Measurements from ENCODE around the gene SLC10A2.

Gene SLC10A2

DNA sequence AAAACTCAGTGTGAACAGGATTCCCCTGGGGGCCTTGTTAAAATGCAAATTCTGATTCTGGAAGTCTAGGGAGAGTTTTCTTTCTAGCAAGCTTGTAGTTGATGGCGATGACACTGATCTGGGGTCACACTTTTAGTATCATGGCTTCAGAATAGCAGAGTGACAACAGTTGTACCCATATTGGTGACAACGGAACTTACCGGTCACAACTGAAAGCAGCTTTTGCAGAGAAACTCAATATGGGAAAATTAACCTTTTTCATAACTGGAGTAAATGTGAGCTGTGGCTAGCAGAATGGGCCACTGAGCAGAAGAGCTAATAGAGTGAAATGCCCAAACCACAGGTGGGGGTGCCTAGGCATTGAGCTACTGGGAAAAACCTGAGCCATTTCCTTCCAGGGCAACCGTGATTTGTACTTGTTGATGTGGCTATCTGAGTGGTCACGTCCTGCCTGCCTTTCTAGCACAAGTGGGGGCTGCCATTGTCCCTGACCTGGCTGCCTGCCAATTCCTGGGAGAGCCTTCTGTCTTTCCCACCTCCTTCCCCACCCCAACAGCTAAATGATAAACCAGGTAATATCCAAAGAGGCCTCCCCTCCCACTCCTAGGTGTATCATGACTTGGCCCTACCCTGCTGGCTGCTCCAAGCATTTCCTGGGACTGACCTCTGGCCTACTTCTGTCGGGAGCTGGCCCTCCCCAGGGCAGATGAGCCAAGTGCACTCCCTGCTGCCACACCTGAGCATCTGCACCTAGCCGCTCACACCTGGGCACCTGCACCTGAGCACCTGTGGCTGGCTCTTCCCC, 1.7 kb upstream of the SLC10A2 start:
- Histone ChIP-seq H3K4me1 (ENCODE audit: low read length) (no peaks in the 10 kb centered on the region), H4K20me1 (ENCODE audit: insufficient read depth, low read length) (no peaks in the 10 kb centered on the region), H3K79me2 (ENCODE audit: low read length) (no peaks in the 10 kb centered on the region), H3K9me3 (ENCODE audit: insufficient read depth, low read length) (peaks cover 3% of the 10 kb centered on the region; the same call in 1 of the 2 replicates), H3K9ac (ENCODE audit: low read length) (no peak overlapping the region), H3K4me2 (ENCODE audit: low read length) (no peak overlapping the region), H3K27me3 (ENCODE audit: low read depth, low read length) (no peaks in the 10 kb centered on the region), H3K4me3 (ENCODE audit: low read length) (no peak overlapping the region), H3K36me3 (replicated peaks; ENCODE audit: low read depth, low read length) (no peaks in the 10 kb centered on the region), H3K27ac (ENCODE audit: low read length) (no peak overlapping the region), H2AFZ (ENCODE audit: low read depth, low read length) (no peak overlapping the region)
- TF ChIP-seq EZH2phosphoT487 (IDR thresholded peaks at IDR 0.05; ENCODE audit: low read depth) = no peak
- TF ChIP-seq, protein P1, sequence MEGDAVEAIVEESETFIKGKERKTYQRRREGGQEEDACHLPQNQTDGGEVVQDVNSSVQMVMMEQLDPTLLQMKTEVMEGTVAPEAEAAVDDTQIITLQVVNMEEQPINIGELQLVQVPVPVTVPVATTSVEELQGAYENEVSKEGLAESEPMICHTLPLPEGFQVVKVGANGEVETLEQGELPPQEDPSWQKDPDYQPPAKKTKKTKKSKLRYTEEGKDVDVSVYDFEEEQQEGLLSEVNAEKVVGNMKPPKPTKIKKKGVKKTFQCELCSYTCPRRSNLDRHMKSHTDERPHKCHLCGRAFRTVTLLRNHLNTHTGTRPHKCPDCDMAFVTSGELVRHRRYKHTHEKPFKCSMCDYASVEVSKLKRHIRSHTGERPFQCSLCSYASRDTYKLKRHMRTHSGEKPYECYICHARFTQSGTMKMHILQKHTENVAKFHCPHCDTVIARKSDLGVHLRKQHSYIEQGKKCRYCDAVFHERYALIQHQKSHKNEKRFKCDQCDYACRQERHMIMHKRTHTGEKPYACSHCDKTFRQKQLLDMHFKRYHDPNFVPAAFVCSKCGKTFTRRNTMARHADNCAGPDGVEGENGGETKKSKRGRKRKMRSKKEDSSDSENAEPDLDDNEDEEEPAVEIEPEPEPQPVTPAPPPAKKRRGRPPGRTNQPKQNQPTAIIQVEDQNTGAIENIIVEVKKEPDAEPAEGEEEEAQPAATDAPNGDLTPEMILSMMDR (IDR thresholded peaks at IDR 0.05; ENCODE audit: low read depth, low read length) = no peak

DNA sequence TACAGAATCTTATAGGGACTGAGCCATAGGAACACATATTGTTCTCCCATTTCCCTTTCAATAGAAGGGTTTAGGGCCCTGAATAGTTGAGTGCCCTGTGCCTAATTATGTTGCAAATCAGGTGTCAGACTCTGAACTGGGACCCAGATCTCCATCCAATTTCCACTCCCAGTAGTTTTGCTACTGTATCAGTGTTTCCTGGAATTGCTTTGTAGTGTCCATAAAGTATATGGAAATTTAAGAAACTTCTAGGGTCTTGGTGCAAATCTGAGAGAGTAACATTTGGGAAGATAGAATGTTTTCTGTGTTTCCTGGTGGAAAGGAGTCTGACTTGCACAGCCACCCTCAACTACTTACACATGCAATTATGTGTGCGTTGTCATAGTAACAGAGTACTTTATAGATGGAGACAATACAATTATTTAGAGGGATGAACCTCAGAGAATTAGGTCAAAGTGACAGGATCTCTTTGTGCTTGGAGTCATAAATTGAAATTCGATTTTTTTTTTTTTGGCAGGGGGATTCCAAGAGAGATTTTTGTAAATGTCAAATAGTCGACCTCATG, 646 bp upstream of the SLC10A2 start:
- Histone ChIP-seq H3K4me3 (ENCODE audit: low read length) (no peak overlapping the region), H3K36me3 (replicated peaks; ENCODE audit: low read depth, low read length) (no peaks in the 10 kb centered on the region), H3K27ac (ENCODE audit: low read length) (no peak overlapping the region), H3K4me2 (ENCODE audit: low read length) (no peak overlapping the region), H3K27me3 (ENCODE audit: low read depth, low read length) (no peaks in the 10 kb centered on the region), H4K20me1 (ENCODE audit: insufficient read depth, low read length) (no peaks in the 10 kb centered on the region), H2AFZ (ENCODE audit: low read depth, low read length) (no peak overlapping the region), H3K4me1 (ENCODE audit: low read length) (no peaks in the 10 kb centered on the region), H3K9ac (ENCODE audit: low read length) (no peak overlapping the region), H3K9me3 (ENCODE audit: insufficient read depth, low read length) (peaks cover 3% of the 10 kb centered on the region; the same call in 1 of the 2 replicates), H3K79me2 (ENCODE audit: low read length) (no peaks in the 10 kb centered on the region)
- TF ChIP-seq, protein P1 (IDR thresholded peaks at IDR 0.05; ENCODE audit: low read depth, low read length) = no peak
- TF ChIP-seq EZH2phosphoT487 (IDR thresholded peaks at IDR 0.05; ENCODE audit: low read depth) = no peak

DNA sequence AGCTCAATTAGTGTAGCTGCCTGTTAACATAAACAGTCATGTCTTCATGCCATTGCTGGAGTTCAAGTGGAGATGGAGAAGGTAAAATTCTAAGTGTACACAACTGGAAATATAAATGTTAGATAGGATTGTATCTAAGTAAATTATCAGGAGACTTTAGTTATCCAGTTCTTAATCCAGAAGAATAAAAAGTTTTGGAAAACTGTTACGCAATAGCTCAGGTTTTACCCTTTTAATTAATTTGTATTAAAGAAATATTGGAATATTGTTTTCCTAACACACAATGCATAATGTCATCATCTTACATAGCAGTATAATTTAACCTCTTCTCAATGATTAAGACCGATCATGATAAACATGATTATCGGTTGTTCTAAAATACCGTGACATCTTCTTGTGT, 2.8 kb downstream of the SLC10A2 start:
- Histone ChIP-seq H3K27ac (ENCODE audit: low read length) (no peak overlapping the region), H3K9ac (ENCODE audit: low read length) (no peak overlapping the region), H3K36me3 (replicated peaks; ENCODE audit: low read depth, low read length) (no peaks in the 10 kb centered on the region), H3K9me3 (ENCODE audit: insufficient read depth, low read length) (peaks cover 3% of the 10 kb centered on the region; the same call in 1 of the 2 replicates), H3K79me2 (ENCODE audit: low read length) (no peaks in the 10 kb centered on the region), H3K27me3 (ENCODE audit: low read depth, low read length) (no peaks in the 10 kb centered on the region), H3K4me1 (ENCODE audit: low read length) (no peaks in the 10 kb centered on the region), H3K4me2 (ENCODE audit: low read length) (no peak overlapping the region), H4K20me1 (ENCODE audit: insufficient read depth, low read length) (no peaks in the 10 kb centered on the region), H3K4me3 (ENCODE audit: low read length) (no peak overlapping the region), H2AFZ (ENCODE audit: low read depth, low read length) (no peak overlapping the region)
- TF ChIP-seq, protein P1 (IDR thresholded peaks at IDR 0.05; ENCODE audit: low read depth, low read length) = no peak
- no peak for TF ChIP-seq EZH2phosphoT487 (IDR thresholded peaks at IDR 0.05; ENCODE audit: low read depth)

DNA sequence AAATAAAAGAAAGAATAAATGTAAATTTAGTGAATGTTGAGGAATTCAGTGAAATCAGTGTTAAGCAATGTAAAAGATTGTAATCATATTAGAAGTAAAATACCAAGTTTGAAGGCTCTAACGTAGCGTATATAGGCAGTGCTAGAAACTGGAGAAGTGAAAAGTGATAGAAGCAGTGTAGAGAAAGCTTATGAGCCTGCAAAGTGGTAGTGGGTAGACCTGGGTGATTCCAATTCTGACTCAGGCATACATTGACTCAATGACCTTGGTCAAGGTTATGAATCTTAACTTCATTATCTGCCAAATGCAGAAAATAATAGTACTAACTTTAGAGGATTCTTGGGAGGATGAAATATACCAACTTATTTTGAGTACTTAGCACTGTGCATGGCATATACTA, 4.1 kb downstream of the SLC10A2 start:
- no peak for TF ChIP-seq EZH2phosphoT487 (IDR thresholded peaks at IDR 0.05; ENCODE audit: low read depth)
- TF ChIP-seq, protein P1 (IDR thresholded peaks at IDR 0.05; ENCODE audit: low read depth, low read length) = no peak
- no peaks in the 10 kb centered on the region for H4K20me1 ChIP-seq (ENCODE audit: insufficient read depth, low read length)

More for the DNA sequence above, 4.1 kb downstream of the SLC10A2 start:
- peaks cover 5% of the 10 kb centered on the region for H3K9me3 ChIP-seq (ENCODE audit: insufficient read depth, low read length)
- H3K36me3 ChIP-seq (replicated peaks; ENCODE audit: low read depth, low read length) = no peaks in the 10 kb centered on the region
- no peaks in the 10 kb centered on the region for H3K4me1 ChIP-seq (ENCODE audit: low read length)
- no peak overlapping the region for H3K4me2 ChIP-seq (ENCODE audit: low read length)
- H3K9ac ChIP-seq (ENCODE audit: low read length) = no peak overlapping the region
- H3K4me3 ChIP-seq (ENCODE audit: low read length) = no peak overlapping the region
- H3K79me2 ChIP-seq (ENCODE audit: low read length) = no peaks in the 10 kb centered on the region
- H2AFZ ChIP-seq (ENCODE audit: low read depth, low read length) = no peak overlapping the region
- H3K27me3 ChIP-seq (ENCODE audit: low read depth, low read length) = no peaks in the 10 kb centered on the region
- H3K27ac ChIP-seq (ENCODE audit: low read length) = no peak overlapping the region
